Germinal center (tissue), 1 donor: ENCODE data around the gene SLC7A4.

ENCODE experiments used
- DNase-seq: peaks from one replicate; pipeline ENCODE4 v3.0.0; 2012; ENCODE audit warnings: mixed read lengths, low spot score

SLC7A4 gene

GRCh38 chr22:20998411-20999336, 33.7 kb downstream of the SLC7A4 start:
- no peak for DNase-seq

- no peak for DNase-seq
Observed at GRCh38 chr22:20997536-20998257, 34.7 kb downstream of the SLC7A4 start.

- DNase-seq = no peak
Observed at GRCh38 chr22:20996598-20997535, 35.5 kb downstream of the SLC7A4 start.

GRCh38 chr22:20996031-20996410, 36.3 kb downstream of the SLC7A4 start:
- DNase-seq = no peak

GRCh38 chr22:20995329-20996030, 36.9 kb downstream of the SLC7A4 start:
- DNase-seq = no peak

GRCh38 chr22:20994902-20995241, 37.5 kb downstream of the SLC7A4 start:
- no peak for DNase-seq

- DNase-seq = no peak
Observed at GRCh38 chr22:20994128-20994901, 38.0 kb downstream of the SLC7A4 start.

- DNase-seq = no peak
Observed at GRCh38 chr22:20993304-20994127, 38.8 kb downstream of the SLC7A4 start.

- no peak for DNase-seq
Observed at GRCh38 chr22:20992456-20993303, 39.7 kb downstream of the SLC7A4 start.

- no peak for DNase-seq
Observed at GRCh38 chr22:20992056-20992442, 40.3 kb downstream of the SLC7A4 start.

- DNase-seq = no peak
Observed at GRCh38 chr22:20991252-20992055, 40.9 kb downstream of the SLC7A4 start.

- no peak for DNase-seq
Observed at GRCh38 chr22:20990184-20991180, 41.9 kb downstream of the SLC7A4 start.

GRCh38 chr22:20989323-20990138, 42.8 kb downstream of the SLC7A4 start:
- no peak for DNase-seq

GRCh38 chr22:20988573-20989322, 43.6 kb downstream of the SLC7A4 start:
- no peak for DNase-seq

- DNase-seq = no peak
Observed at GRCh38 chr22:20987375-20987774, 45.0 kb downstream of the SLC7A4 start.
